GM12878 (cell line): ENCODE results near the gene SKA1.

Experiments used
- CREM ChIP-seq: IDR thresholded peaks from 2 replicates; pipeline ENCODE4 v1.6.1; 2014; ENCODE audit warnings: antibody characterized with exemption, low read depth
- EP300 ChIP-seq, 2 experiments: fragments of 150-350 bp in 1 of 2; IDR thresholded peaks; 2 replicates each; pipeline ENCODE4 v1.6.1; 2011 to 2012; ENCODE audit warnings: low read depth in 2 of 2, low read length in 2 of 2, borderline replicate concordance in 1 of 2, improper control_type of control experiment in 1 of 2, inconsistent platforms in 1 of 2; ENCODE audit not compliant: control insufficient read depth in 1 of 2
- NFIC ChIP-seq: IDR thresholded peaks from 2 replicates; pipeline ENCODE4 v1.6.1; 2012; ENCODE audit warnings: low read depth, mild to moderate bottlenecking, inconsistent platforms, low read length, moderate library complexity
- NR2C2 ChIP-seq: IDR thresholded peaks from 2 replicates; pipeline ENCODE4 v1.6.1; 2011; ENCODE audit warnings: borderline replicate concordance, low read depth; ENCODE audit not compliant: control insufficient read depth, insufficient read length

GRCh38 chr18:50398099-50398498 is 23.3 kb downstream of the SKA1 start:
- TF ChIP-seq CREM (no peak), NFIC (no peak), NR2C2 (no peak), EP300 (IDR thresholded peaks at IDR 0.05; ENCODE audit: borderline replicate concordance in 1 of 2, control insufficient read depth in 1 of 2, low read depth in 2 of 2, low read length in 2 of 2) (no peak)
